HCT116 (cell line): ENCODE data around the gene MRPL21. TPM values are rescaled to one million over a fixed set of nuclear protein-coding genes. Genes with fewer than 3 reads are reported as not detected.

Source experiments
- ATAC-seq: fragments of 200-7000 bp; cut with Tn5 transposase; 2 replicates; pipeline ENCODE4 v1.9.1; 2020; ENCODE audit warnings: mild to moderate bottlenecking, moderate library complexity
- BruUV-seq: library from RNA; stranded (reverse); fragments of 400-500 nt; replicated peaks from 2 replicates; lab custom pipeline; 2021; lab: Mats Ljungman, UMichigan
- CTCF ChIA-PET: fragments of 300-600 bp; sonication (Branson Sonifier 250); formaldehyde crosslinking; loops from one replicate; lab custom pipeline; 2021; ENCODE audit warnings: antibody characterized with exemption; lab: Charles Lee
- POLR2A ChIA-PET: fragments of 300-600, 350-600 bp; sonication (Branson Sonifier 250); formaldehyde crosslinking; loops from one replicate; lab custom pipeline; 2021; ENCODE audit warnings: antibody characterized with exemption; lab: Charles Lee
- RAD21 ChIA-PET, 2 experiments: fragments of 300-600 bp; sonication (Branson Sonifier 250); formaldehyde crosslinking; loops; one replicate each; lab custom pipeline; 2023; ENCODE audit warnings: low total read pairs in 2 of 2; ENCODE audit not compliant: uncharacterized antibody in 2 of 2, unreplicated experiment in 2 of 2, low non-redundant PET in 1 of 2; lab: Charles Lee
- DNase-seq: peaks from one replicate; pipeline ENCODE4 v3.0.0-alpha.2; 2010; ENCODE audit warnings: low read depth, low spot score
- H2AFZ ChIP-seq: fragments of 200-600 bp; shearing (Covaris generic), sonication (generic); 2 replicates; pipeline ENCODE4 v1.6.1; 2017; ENCODE audit warnings: low read depth, mixed run types, mixed read lengths, antibody characterized with exemption, low read length; ENCODE audit not compliant: poor library complexity, severe bottlenecking
- H3K27ac ChIP-seq: 2 replicates; pipeline ENCODE4 v1.5.1; 2012; ENCODE audit warnings: low read depth, low read length
- H3K27me3 ChIP-seq: fragments of 200-600 bp; sonication (generic); 2 replicates; pipeline ENCODE4 v1.6.1; 2016; ENCODE audit warnings: mixed run types, low read length, mixed read lengths; ENCODE audit not compliant: insufficient read depth
- H3K36me3 ChIP-seq, 2 experiments: fragments of 200-500 bp in 1 of 2; fragments of 200-600 bp in 1 of 2; sonication (Bioruptor generic) in 1 of 2; sonication (generic) in 1 of 2; 2 replicates each; pipeline versions ENCODE4 v1.5.1 to v1.6.1; 2014 to 2016; ENCODE audit warnings: low read length in 2 of 2, inconsistent platforms in 1 of 2, mixed read lengths in 1 of 2, mixed run types in 1 of 2; ENCODE audit not compliant: insufficient read depth in 2 of 2, control insufficient read depth in 1 of 2
- H3K4me1 ChIP-seq, 2 experiments: fragments of 200-600 bp in 1 of 2; sonication (generic) in 1 of 2; 2 replicates each; pipeline versions ENCODE4 v1.5.1 to v1.6.1; 2012 to 2017; ENCODE audit warnings: low read length in 2 of 2, inconsistent platforms in 1 of 2, mild to moderate bottlenecking in 1 of 2, mixed read lengths in 1 of 2, mixed run types in 1 of 2, moderate library complexity in 1 of 2; ENCODE audit not compliant: insufficient read depth in 2 of 2, control insufficient read depth in 1 of 2
- H3K4me2 ChIP-seq: fragments of 200-600 bp; sonication (generic); 2 replicates; pipeline ENCODE4 v1.6.1; 2017; ENCODE audit warnings: mixed run types, low read length, mixed read lengths
- H3K4me3 ChIP-seq, 2 experiments: fragments of 200-600 bp in 1 of 2; sonication (generic) in 1 of 2; replicated peaks in 1 of 2; 2 replicates each; pipeline ENCODE4 v1.5.1; 2011 to 2016; ENCODE audit warnings: low read length in 2 of 2, control low read depth in 1 of 2, low read depth in 1 of 2, mild to moderate bottlenecking in 1 of 2, mixed read lengths in 1 of 2, mixed run types in 1 of 2
- H3K79me2 ChIP-seq: fragments of 200-600 bp; sonication (generic); 2 replicates; pipeline ENCODE4 v1.6.1; 2017; ENCODE audit warnings: mild to moderate bottlenecking, mixed run types, low read length, moderate library complexity, mixed read lengths; ENCODE audit not compliant: insufficient read depth
- H3K9ac ChIP-seq: fragments of 200-600 bp; sonication (generic); 2 replicates; pipeline ENCODE4 v1.6.1; 2016; ENCODE audit warnings: low read length, mixed read lengths
- H3K9me2 ChIP-seq: fragments of 200-600 bp; sonication (generic), shearing (Covaris generic); 2 replicates; pipeline ENCODE4 v1.6.1; 2017; ENCODE audit warnings: mixed run types, mild to moderate bottlenecking, moderate library complexity; ENCODE audit not compliant: insufficient read depth
- H3K9me3 ChIP-seq, 2 experiments: fragments of 200-500 bp in 1 of 2; fragments of 200-600 bp in 1 of 2; sonication (Bioruptor generic) in 1 of 2; sonication (generic) in 1 of 2; 2 replicates each; pipeline ENCODE4 v1.6.1; 2014 to 2017; ENCODE audit warnings: low read length in 2 of 2, mixed read lengths in 2 of 2, inconsistent platforms in 1 of 2, low read depth in 1 of 2, mild to moderate bottlenecking in 1 of 2, mixed run types in 1 of 2, moderate library complexity in 1 of 2; ENCODE audit not compliant: control insufficient read depth in 1 of 2, insufficient read depth in 1 of 2
- H4K20me1 ChIP-seq: fragments of 200-600 bp; sonication (generic), shearing (Covaris generic); 2 replicates; pipeline ENCODE4 v1.6.1; 2017; ENCODE audit warnings: mixed run types, mild to moderate bottlenecking, moderate library complexity; ENCODE audit not compliant: insufficient read depth
- CEBPB ChIP-seq: IDR thresholded peaks from 2 replicates; pipeline ENCODE4 v1.6.1; 2012; ENCODE audit warnings: low read depth
- EGR1 ChIP-seq: IDR thresholded peaks from 2 replicates; pipeline ENCODE4 v1.6.1; 2012; ENCODE audit warnings: low read depth
- ELF1 ChIP-seq: IDR thresholded peaks from 2 replicates; pipeline ENCODE4 v1.6.1; 2012; ENCODE audit warnings: low read depth, borderline replicate concordance
- EZH2 ChIP-seq: fragments of 200-600 bp; sonication (generic); IDR thresholded peaks from 2 replicates; pipeline ENCODE4 v1.6.1; 2017; ENCODE audit warnings: antibody characterized with exemption, mixed run types
- FOSL1 ChIP-seq: IDR thresholded peaks from 2 replicates; pipeline ENCODE4 v1.6.1; 2012; ENCODE audit warnings: low read depth
- JUND ChIP-seq: IDR thresholded peaks from 2 replicates; pipeline ENCODE4 v1.6.1; 2012
- MAX ChIP-seq: IDR thresholded peaks from 2 replicates; pipeline ENCODE4 v1.6.1; 2012
- SIN3A ChIP-seq: IDR thresholded peaks from 2 replicates; pipeline ENCODE4 v1.6.1; 2012; ENCODE audit warnings: low read depth
- YY1 ChIP-seq: IDR thresholded peaks from 2 replicates; pipeline ENCODE4 v1.6.1; 2011; ENCODE audit warnings: low read length, low read depth, moderate library complexity, mild to moderate bottlenecking; ENCODE audit not compliant: insufficient replicate concordance; ENCODE audit errors: extremely low read depth
- ZBTB33 ChIP-seq: IDR thresholded peaks from 2 replicates; pipeline ENCODE4 v1.6.1; 2011; ENCODE audit warnings: mild to moderate bottlenecking, low read length, moderate library complexity; ENCODE audit not compliant: insufficient replicate concordance; ENCODE audit errors: extremely low read depth
- ZFX ChIP-seq: fragments of 450-650 bp; IDR thresholded peaks from 2 replicates; pipeline ENCODE4 v1.6.1; 2017
- ZNF274 ChIP-seq: fragments of 200-500 bp; sonication (Bioruptor generic); IDR thresholded peaks from 2 replicates; pipeline ENCODE4 v1.6.1; 2014; ENCODE audit warnings: mild to moderate bottlenecking, low read depth, low read length, inconsistent platforms
- intact Hi-C: fragments of 100-400 bp; cut with micrococcal nuclease; formaldehyde crosslinking; loops from 2 replicates; pipeline ENCODE4 v1.10.0; 2022
- total RNA-seq: library from RNA; stranded (reverse); gene quantifications from one replicate; pipeline ENCODE4 v1.2.1, GENCODE V29; 2021; ENCODE audit not compliant: unreplicated experiment

The MRPL21 gene
- total RNA-seq, 1 experiment from 2014 or later: 90.2 TPM

- TF ChIP-seq ZBTB33: no peak
- TF ChIP-seq ZFX: no peak
- no peak for TF ChIP-seq MAX
- no peak for TF ChIP-seq EZH2
- TF ChIP-seq, all 23 proteins: peak for 0
Observed at GRCh38 chr11:68911731-68912130, 8.1 kb upstream of the MRPL21 start (continued).

DNA sequence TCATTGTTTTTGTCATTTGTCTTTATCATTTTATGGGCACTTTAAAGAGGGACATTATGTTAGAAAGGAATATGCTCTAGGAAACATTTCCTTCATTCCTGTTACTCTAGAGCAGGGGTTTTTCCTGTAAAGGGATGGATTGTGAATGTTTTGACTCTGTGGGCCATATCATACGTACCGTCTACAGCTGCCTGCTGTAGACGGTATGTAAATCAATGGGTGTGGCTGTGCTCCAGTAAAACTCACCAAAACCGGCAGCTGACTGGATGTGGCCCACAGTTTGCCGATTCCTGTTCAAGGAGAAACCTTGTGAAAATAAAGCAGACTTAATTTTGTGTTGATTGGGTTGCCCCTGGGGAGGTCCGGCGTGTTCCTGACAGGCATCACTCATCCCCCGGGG lies 7.3 kb upstream of the MRPL21 start:
- Histone ChIP-seq H3K9me3 (no peaks in the 10 kb centered on the region), H3K79me2 (peaks cover 11% of the 10 kb centered on the region), H4K20me1 (no peaks in the 10 kb centered on the region), H3K27ac (no peak overlapping the region), H3K36me3 (peaks cover 21 to 25% of the 10 kb centered on the region in 2 experiments; a peak in 3 of 4 replicates), H3K9ac (no peak overlapping the region), H2AFZ (no peak overlapping the region), H3K9me2 (no peaks in the 10 kb centered on the region), H3K4me2 (no peak overlapping the region), H3K4me1 (no peaks in the 10 kb centered on the region), H3K4me3 (no peak overlapping the region), H3K27me3 (no peaks in the 10 kb centered on the region)
- no peak for DNase-seq
- TF ChIP-seq EGR1: no peak
- no peak for TF ChIP-seq SIN3A
- TF ChIP-seq ELF1: no peak
- no peak for TF ChIP-seq CEBPB
- TF ChIP-seq ZNF274: no peak
- TF ChIP-seq ZBTB33: no peak
- TF ChIP-seq JUND: no peak
- no peak for TF ChIP-seq YY1
- no peak for TF ChIP-seq ZFX
- TF ChIP-seq FOSL1: no peak
- no TSS peak for BruUV-seq
- intact Hi-C loops: no loop called here
- POLR2A ChIA-PET: no interaction called here
- CTCF ChIA-PET: no interaction called here
- RAD21 ChIA-PET: no interaction called here
- ATAC-seq: no peak
